Activated CD4-positive, alpha-beta memory T cell treated with anti-CD3 and anti-CD28 coated beads for 36 hours (primary cell): ENCODE measurements around the gene PLEKHG4B. TPM values are rescaled to one million over a fixed set of nuclear protein-coding genes. Genes with fewer than 3 reads are reported as not detected.

ENCODE experiments used
- CTCF ChIA-PET: fragments of 350-600 bp; sonication (Branson Sonifier 250); formaldehyde crosslinking; loops from one replicate; lab custom pipeline; 2021; ENCODE audit warnings: antibody characterized with exemption, inconsistent platforms; lab: Charles Lee
- POLR2A ChIA-PET: fragments of 350-600 bp; sonication (Branson Sonifier 250); formaldehyde crosslinking; loops from one replicate; lab custom pipeline; 2021; ENCODE audit warnings: antibody characterized with exemption; lab: Charles Lee
- DNase-seq: peaks from one replicate; pipeline ENCODE4 v3.0.0-alpha.2; 2020
- H3K27ac Mint-ChIP-seq: one replicate; pipeline ENCODE4 v1.8.0; 2021; ENCODE audit warnings: mixed read lengths
- H3K27me3 Mint-ChIP-seq: one replicate; pipeline ENCODE4 v1.8.0; 2021; ENCODE audit warnings: mixed read lengths
- H3K36me3 Mint-ChIP-seq: one replicate; pipeline ENCODE4 v1.8.0; 2021; ENCODE audit warnings: mixed read lengths
- H3K4me1 Mint-ChIP-seq: one replicate; pipeline ENCODE4 v1.8.0; 2021; ENCODE audit warnings: low read depth, mixed read lengths
- H3K4me3 Mint-ChIP-seq: one replicate; pipeline ENCODE4 v1.8.0; 2021; ENCODE audit warnings: mild to moderate bottlenecking, mixed read lengths
- H3K9me3 Mint-ChIP-seq: one replicate; pipeline ENCODE4 v1.8.0; 2021; ENCODE audit warnings: mixed read lengths
- intact Hi-C: fragments of 100-400 bp; cut with micrococcal nuclease; formaldehyde crosslinking; loops from one replicate; pipeline ENCODE4 v1.15.1; 2023
- total RNA-seq, 2 experiments: library from RNA; stranded (reverse); gene quantifications; one replicate each; pipeline ENCODE4 v1.2.3, GENCODE V29; 2021

PLEKHG4B gene
- total RNA-seq, 2 experiments from 2014 or later: not detected

DNA sequence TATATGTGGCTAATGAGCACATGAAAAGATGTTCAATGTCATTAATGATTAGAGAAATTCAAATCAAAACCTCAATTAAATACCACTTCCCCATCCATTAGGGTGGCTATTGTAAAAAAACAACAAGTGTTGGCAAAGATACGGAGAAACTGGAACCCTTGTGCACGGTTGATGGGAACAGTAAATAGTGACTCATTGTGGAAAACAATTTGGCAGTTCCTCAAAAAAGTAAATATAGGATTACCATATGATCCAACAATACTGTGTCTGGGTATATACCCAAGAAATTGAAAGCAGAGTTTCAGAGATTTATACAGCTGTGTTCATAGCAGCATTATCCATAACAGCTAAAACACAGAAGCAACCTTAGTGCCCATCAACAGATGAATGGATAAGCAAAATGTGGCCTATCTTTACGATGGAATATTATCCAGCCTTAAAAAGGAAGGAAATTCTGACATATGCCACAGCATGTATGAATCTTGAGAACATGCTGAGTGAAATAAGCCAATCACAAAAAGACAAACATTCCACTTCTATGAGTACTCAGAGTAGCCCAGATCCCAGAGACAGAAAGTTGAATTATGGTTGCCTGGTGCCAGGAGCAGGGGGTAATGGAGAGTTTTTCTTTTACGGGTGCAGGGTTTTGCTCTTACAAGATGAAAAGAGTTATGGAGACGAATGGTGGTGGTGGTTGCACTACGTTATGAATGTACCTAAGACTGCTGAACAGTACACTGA, 57.9 kb downstream of the PLEKHG4B start:
- Mint-ChIP-seq H3K27me3 (peaks cover 2% of the 10 kb centered on the region), H3K9me3 (peaks cover 18% of the 10 kb centered on the region), H3K27ac (no peak overlapping the region), H3K4me3 (no peak overlapping the region), H3K36me3 (peaks cover 8% of the 10 kb centered on the region), H3K4me1 (no peaks in the 10 kb centered on the region)
- CTCF ChIA-PET: no interaction called here
- POLR2A ChIA-PET: no interaction called here
- intact Hi-C loops: no loop called here
- DNase-seq: no peak

DNA sequence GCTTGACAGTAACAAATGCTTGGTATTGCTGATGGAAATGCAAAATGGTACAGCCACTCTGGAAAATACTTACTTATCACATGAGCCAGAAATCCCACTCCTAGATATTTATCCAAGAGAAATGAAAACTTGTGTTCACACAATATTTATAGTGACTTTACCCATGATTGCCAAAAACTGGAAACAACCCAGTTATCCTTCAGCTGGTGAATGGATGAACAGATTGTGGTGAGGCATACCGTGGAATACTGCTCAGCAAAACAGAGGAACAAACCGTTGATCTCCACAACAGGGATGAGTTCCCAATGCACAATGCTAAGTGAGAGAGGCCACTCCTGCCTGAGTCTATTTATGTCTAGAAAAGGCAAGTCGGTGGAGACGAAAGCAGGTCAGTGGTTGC, 58.8 kb downstream of the PLEKHG4B start:
- Mint-ChIP-seq H3K27ac (no peak overlapping the region), H3K4me3 (no peak overlapping the region), H3K27me3 (peaks cover 2% of the 10 kb centered on the region), H3K9me3 (peaks cover 18% of the 10 kb centered on the region), H3K4me1 (no peaks in the 10 kb centered on the region), H3K36me3 (peaks cover 8% of the 10 kb centered on the region)
- CTCF ChIA-PET: no interaction called here
- POLR2A ChIA-PET: no interaction called here
- DNase-seq: no peak
- intact Hi-C loops: no loop called here

DNA sequence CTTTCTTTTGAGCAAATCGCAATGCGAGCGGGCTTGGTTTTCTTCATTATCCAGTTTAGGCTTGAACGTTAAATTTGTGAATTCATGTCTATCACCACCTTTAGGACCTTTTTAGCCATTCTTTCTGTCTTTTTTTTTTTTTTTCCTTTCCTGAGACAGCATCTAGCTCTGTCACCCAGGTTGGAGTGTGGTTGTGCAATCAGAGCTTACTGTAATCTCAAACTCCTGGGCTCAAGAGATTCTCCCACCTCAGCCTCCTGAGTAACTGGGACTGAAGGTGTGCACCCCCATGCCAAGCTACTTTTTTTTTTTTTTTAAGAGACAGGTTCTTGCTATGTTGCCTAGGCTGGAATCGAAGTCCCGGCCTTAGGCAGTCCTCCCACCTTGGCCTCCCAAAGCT, 60.1 kb downstream of the PLEKHG4B start:
- CTCF ChIA-PET: no interaction called here
- H3K4me1 Mint-ChIP-seq: no peaks in the 10 kb centered on the region
- no peak overlapping the region for H3K27ac Mint-ChIP-seq
- POLR2A ChIA-PET: no interaction called here
- intact Hi-C loops: no loop called here
- no peak for DNase-seq
- no peak overlapping the region for H3K4me3 Mint-ChIP-seq
- peaks cover 6% of the 10 kb centered on the region for H3K36me3 Mint-ChIP-seq
- peaks cover 13% of the 10 kb centered on the region for H3K9me3 Mint-ChIP-seq
- H3K27me3 Mint-ChIP-seq: peaks cover 2% of the 10 kb centered on the region

DNA sequence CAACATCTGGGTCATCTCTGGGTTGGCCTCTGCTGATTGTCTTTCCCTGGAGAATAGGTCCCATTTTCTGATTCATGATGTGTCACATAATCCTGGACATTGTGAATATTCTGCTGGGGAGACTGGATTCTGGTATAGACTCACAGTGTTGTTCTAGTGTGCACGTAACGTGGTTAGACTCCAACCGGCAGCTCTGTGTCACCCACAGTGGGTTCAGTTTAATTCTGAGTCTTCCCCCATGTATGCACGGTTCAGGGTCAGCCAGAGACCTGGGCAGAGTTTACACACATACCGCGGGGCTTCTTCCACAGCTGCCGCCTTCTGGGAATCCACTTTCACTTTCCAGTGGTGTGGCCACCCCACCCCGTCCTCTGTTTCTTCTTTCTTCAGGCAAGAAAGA, 61.3 kb downstream of the PLEKHG4B start:
- Mint-ChIP-seq H3K4me3 (no peak overlapping the region), H3K4me1 (no peaks in the 10 kb centered on the region), H3K27me3 (no peaks in the 10 kb centered on the region), H3K9me3 (peaks cover 2% of the 10 kb centered on the region), H3K27ac (no peak overlapping the region), H3K36me3 (no peaks in the 10 kb centered on the region)
- ChIA-PET POLR2A (no interaction called here), CTCF (no interaction called here)
- intact Hi-C loops: no loop called here
- no peak for DNase-seq

GRCh38 chr5:154236-154635, 62.3 kb downstream of the PLEKHG4B start:
- Mint-ChIP-seq H3K4me1 (no peaks in the 10 kb centered on the region), H3K27ac (no peak overlapping the region), H3K27me3 (peaks cover under 1% of the 10 kb centered on the region), H3K36me3 (no peaks in the 10 kb centered on the region), H3K9me3 (no peaks in the 10 kb centered on the region), H3K4me3 (no peak overlapping the region)
- intact Hi-C loops: no loop called here
- no peak for DNase-seq
- CTCF ChIA-PET: no interaction called here
- POLR2A ChIA-PET: no interaction called here

GRCh38 chr5:154826-155225, 62.9 kb downstream of the PLEKHG4B start:
- Mint-ChIP-seq H3K4me3 (no peak overlapping the region), H3K27ac (no peak overlapping the region), H3K9me3 (no peaks in the 10 kb centered on the region), H3K36me3 (no peaks in the 10 kb centered on the region), H3K4me1 (no peaks in the 10 kb centered on the region), H3K27me3 (peaks cover 5% of the 10 kb centered on the region)
- intact Hi-C loops: no loop called here
- POLR2A ChIA-PET: no interaction called here
- CTCF ChIA-PET: no interaction called here
- no peak for DNase-seq

- intact Hi-C loops: no loop called here
- Mint-ChIP-seq H3K27me3 (peaks cover 11% of the 10 kb centered on the region), H3K4me1 (no peaks in the 10 kb centered on the region), H3K36me3 (no peaks in the 10 kb centered on the region), H3K9me3 (no peaks in the 10 kb centered on the region), H3K4me3 (no peak overlapping the region), H3K27ac (no peak overlapping the region)
- no peak for DNase-seq
- CTCF ChIA-PET: no interaction called here
- POLR2A ChIA-PET: no interaction called here
These were observed 63.9 kb downstream of the PLEKHG4B start for GRCh38 chr5:155651-156410.

DNA sequence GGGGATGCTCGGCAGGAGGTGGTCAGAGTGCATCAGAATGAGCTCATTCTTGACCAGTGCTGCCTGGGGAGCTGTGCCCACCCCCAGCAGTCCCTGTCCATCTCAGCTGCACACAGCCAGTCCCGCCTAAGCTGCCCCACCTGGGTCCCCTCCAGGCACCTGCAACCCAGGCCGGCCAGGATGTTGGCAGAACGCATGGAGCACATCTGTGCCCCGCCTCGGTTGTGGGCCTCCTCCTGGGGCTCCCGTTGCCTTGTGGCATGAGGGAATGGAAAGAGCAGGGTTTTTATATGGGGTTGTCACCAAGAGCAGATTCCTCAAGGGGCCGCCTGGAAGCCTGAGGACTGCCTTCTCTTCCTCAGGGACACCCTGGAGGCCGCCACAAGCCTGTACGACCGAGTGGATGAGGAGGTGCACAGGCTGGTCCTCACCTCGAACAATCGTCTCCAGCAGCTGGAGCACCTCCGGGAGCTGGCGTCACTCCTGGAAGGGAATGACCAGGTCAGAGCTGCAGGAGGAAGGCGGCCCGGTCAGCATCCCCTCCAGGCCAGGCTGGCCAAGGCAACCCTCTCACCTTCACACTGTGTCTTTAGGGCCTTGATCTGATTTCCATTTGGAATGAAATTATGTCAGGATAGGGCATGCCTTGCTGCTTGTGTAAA, 64.6 kb downstream of the PLEKHG4B start:
- POLR2A ChIA-PET: no interaction called here
- no peaks in the 10 kb centered on the region for H3K36me3 Mint-ChIP-seq
- peaks cover 14% of the 10 kb centered on the region for H3K27me3 Mint-ChIP-seq
- no peak for DNase-seq
- CTCF ChIA-PET: no interaction called here
- no peaks in the 10 kb centered on the region for H3K4me1 Mint-ChIP-seq
- no peaks in the 10 kb centered on the region for H3K9me3 Mint-ChIP-seq
- H3K27ac Mint-ChIP-seq: no peak overlapping the region
- no peak overlapping the region for H3K4me3 Mint-ChIP-seq
- intact Hi-C loops: no loop called here

- H3K36me3 Mint-ChIP-seq: no peaks in the 10 kb centered on the region
- intact Hi-C loops: no loop called here
- no peak for DNase-seq
- no peak overlapping the region for H3K27ac Mint-ChIP-seq
- POLR2A ChIA-PET: no interaction called here
- CTCF ChIA-PET: no interaction called here
- H3K4me3 Mint-ChIP-seq: no peak overlapping the region
- H3K9me3 Mint-ChIP-seq: no peaks in the 10 kb centered on the region
- H3K27me3 Mint-ChIP-seq: peaks cover 14% of the 10 kb centered on the region
- H3K4me1 Mint-ChIP-seq: no peaks in the 10 kb centered on the region
These were observed 65.3 kb downstream of the PLEKHG4B start for GRCh38 chr5:157126-157715.

DNA sequence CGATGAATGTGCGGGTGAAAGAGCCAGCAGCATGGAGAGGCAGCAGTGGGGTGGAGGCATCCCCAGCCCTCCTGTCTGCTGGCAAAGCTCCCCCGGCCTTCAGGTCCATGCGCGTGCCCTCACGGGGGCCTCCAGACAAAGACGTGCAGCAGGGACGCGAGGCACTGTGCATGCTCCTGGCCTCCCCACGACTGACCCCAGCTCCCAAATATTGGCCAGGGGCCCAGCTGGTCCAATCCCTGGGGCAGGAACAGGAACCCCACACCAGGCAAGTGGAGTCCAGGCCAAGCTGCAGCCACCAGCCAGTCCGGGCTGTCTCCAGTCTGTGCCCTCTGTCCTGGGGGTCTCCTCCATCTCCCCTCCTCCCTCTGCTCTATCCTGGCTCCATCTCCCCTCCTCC, 65.8 kb downstream of the PLEKHG4B start:
- H3K9me3 Mint-ChIP-seq: no peaks in the 10 kb centered on the region
- no peak overlapping the region for H3K27ac Mint-ChIP-seq
- POLR2A ChIA-PET: no interaction called here
- peaks cover 14% of the 10 kb centered on the region for H3K27me3 Mint-ChIP-seq
- DNase-seq: no peak
- CTCF ChIA-PET: no interaction called here
- H3K4me3 Mint-ChIP-seq: no peak overlapping the region
- H3K36me3 Mint-ChIP-seq: no peaks in the 10 kb centered on the region
- intact Hi-C loops: no loop called here
- H3K4me1 Mint-ChIP-seq: no peaks in the 10 kb centered on the region

- no peaks in the 10 kb centered on the region for H3K4me1 Mint-ChIP-seq
- ChIA-PET POLR2A (no interaction called here), CTCF (no interaction called here)
- no peaks in the 10 kb centered on the region for H3K9me3 Mint-ChIP-seq
- H3K4me3 Mint-ChIP-seq: no peak overlapping the region
- no peaks in the 10 kb centered on the region for H3K36me3 Mint-ChIP-seq
- intact Hi-C loops: no loop called here
- no peak overlapping the region for H3K27ac Mint-ChIP-seq
- peaks cover 14% of the 10 kb centered on the region for H3K27me3 Mint-ChIP-seq
- DNase-seq: no peak
These were observed 67.0 kb downstream of the PLEKHG4B start for GRCh38 chr5:158807-159447.
